ENCODE data around the gene ZNF652. TPM values are rescaled to one million over a fixed set of nuclear protein-coding genes. Genes with fewer than 3 reads are reported as not detected.
"Not testable (repeated sequence)": the region's sequence is repeated elsewhere in the genome, so short reads cannot be mapped to it uniquely, and the experiment has no call there.

Gene ZNF652
- total RNA-seq, 1 donor from 2014 or later: 4.3 TPM

DNA sequence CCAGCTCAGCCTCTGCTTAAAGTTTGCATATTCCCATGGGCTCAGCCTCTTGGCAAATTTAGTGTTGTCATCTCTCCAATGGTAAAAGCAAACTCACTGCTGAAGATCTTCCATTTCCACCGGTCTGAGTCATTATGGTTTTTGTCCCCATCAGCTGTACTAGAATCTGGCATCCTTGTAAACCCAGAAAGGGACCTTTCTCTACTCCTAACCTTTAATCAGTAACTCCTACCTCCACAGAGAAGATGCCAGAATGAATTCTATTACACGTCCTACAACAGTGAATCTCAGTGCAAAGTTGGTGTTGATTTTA, 45.8 kb downstream of the ZNF652 start:
- Mint-ChIP-seq H3K27me3 (ENCODE audit: low read depth) (peaks cover 1% of the 10 kb centered on the region), H3K27ac (no peak overlapping the region), H3K36me3 (ENCODE audit: low read depth) (peaks cover 17% of the 10 kb centered on the region), H3K4me3 (ENCODE audit: low read depth) (no peak overlapping the region), H3K9me3 (no peaks in the 10 kb centered on the region), H3K4me1 (ENCODE audit: low read depth) (peaks cover 20% of the 10 kb centered on the region)
- intact Hi-C loops (cut with micrococcal nuclease): no loop called here
- no peak for DNase-seq (ENCODE audit: low spot score)

GRCh38 chr17:49315551-49316257, 46.3 kb downstream of the ZNF652 start:
- peak; percentile 64 for DNase-seq (ENCODE audit: low spot score)
- peaks cover 1% of the 10 kb centered on the region for H3K27me3 Mint-ChIP-seq (ENCODE audit: low read depth)
- no peak overlapping the region for H3K27ac Mint-ChIP-seq
- peaks cover 18% of the 10 kb centered on the region for H3K4me1 Mint-ChIP-seq (ENCODE audit: low read depth)
- H3K4me3 Mint-ChIP-seq (ENCODE audit: low read depth): no peak overlapping the region
- H3K36me3 Mint-ChIP-seq (ENCODE audit: low read depth): peaks cover 17% of the 10 kb centered on the region
- H3K9me3 Mint-ChIP-seq: no peaks in the 10 kb centered on the region
- intact Hi-C loops (cut with micrococcal nuclease): loop anchor here (1.0 kb wide), 2 partner anchors 53 to 80 kb away; no protein-coding TSS in a partner anchor

GRCh38 chr17:49312722-49313121, 49.3 kb downstream of the ZNF652 start:
- no peaks in the 10 kb centered on the region for H3K9me3 Mint-ChIP-seq
- H3K36me3 Mint-ChIP-seq (ENCODE audit: low read depth): peaks cover 17% of the 10 kb centered on the region
- no peaks in the 10 kb centered on the region for H3K27me3 Mint-ChIP-seq (ENCODE audit: low read depth)
- intact Hi-C loops (cut with micrococcal nuclease): no loop called here
- no peak for DNase-seq (ENCODE audit: low spot score)
- no peak overlapping the region for H3K4me3 Mint-ChIP-seq (ENCODE audit: low read depth)
- H3K27ac Mint-ChIP-seq: no peak overlapping the region
- peaks cover 16% of the 10 kb centered on the region for H3K4me1 Mint-ChIP-seq (ENCODE audit: low read depth)

- H3K36me3 Mint-ChIP-seq (ENCODE audit: low read depth): peaks cover 9% of the 10 kb centered on the region
- H3K9me3 Mint-ChIP-seq: no peaks in the 10 kb centered on the region
- no peaks in the 10 kb centered on the region for H3K27me3 Mint-ChIP-seq (ENCODE audit: low read depth)
- no peaks in the 10 kb centered on the region for H3K4me1 Mint-ChIP-seq (ENCODE audit: low read depth)
- intact Hi-C loops (cut with micrococcal nuclease): no loop called here
- DNase-seq (ENCODE audit: low spot score): no peak
- no peak overlapping the region for H3K4me3 Mint-ChIP-seq (ENCODE audit: low read depth)
- no peak overlapping the region for H3K27ac Mint-ChIP-seq
Observed at GRCh38 chr17:49299996-49300395, 62.1 kb downstream of the ZNF652 start.

DNA sequence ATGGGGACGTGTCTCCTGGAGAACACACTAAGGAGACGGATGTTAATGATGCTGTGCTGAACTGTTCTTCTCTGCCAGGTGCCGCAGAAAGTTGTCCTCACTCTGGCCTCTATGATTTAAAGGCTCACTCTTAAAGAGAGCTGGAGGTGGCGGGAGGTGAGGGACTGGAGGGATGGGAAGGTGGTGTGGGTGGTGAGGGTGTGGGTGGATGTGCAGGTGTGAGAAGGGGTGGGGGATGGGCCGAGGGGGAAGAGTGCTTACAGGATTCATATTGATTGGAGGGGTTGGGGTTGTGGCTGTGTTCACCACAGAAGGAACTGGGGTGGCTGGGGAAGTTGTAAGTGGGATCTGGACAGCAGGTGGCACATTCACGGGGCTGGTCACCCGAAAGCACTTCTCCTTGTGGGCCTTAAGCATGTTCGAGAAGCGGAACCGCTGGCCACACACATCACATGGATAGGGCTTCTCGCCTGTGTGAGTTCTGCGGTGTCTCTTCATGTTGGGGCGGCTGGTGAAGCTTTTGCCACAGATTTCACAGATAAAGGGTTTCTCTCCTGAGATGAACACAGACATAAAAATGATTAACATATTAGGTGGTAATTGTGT, 63.6 kb downstream of the ZNF652 start:
- Mint-ChIP-seq H3K4me1 (ENCODE audit: low read depth) (no peaks in the 10 kb centered on the region), H3K27me3 (ENCODE audit: low read depth) (no peaks in the 10 kb centered on the region), H3K4me3 (ENCODE audit: low read depth) (no peak overlapping the region), H3K27ac (no peak overlapping the region), H3K9me3 (no peaks in the 10 kb centered on the region), H3K36me3 (ENCODE audit: low read depth) (peaks cover 9% of the 10 kb centered on the region)
- DNase-seq (ENCODE audit: low spot score): no peak
- intact Hi-C loops (cut with micrococcal nuclease): no loop called here

DNA sequence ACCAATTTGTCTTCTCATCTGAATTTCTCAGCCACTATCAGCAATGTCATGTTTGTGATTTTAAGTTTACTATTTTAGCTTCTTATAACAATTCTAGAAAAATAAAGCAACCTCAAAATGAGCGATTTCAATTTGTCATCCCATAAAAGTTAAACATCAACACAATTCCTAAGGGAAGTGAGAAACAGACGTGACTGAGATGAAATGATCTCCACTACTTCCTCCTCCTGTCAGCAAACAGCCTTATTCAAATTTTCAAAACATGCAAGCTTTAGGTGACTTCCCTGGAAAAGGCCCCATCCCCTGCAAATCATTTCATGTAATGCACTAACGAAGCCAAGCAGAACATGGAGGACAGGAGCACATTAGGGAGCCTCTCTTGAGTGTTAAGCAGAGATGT, 64.9 kb downstream of the ZNF652 start:
- intact Hi-C loops (cut with micrococcal nuclease): no loop called here
- Mint-ChIP-seq H3K36me3 (ENCODE audit: low read depth) (peaks cover 9% of the 10 kb centered on the region), H3K27ac (no peak overlapping the region)

GRCh38 chr17:49294122-49294521, 67.9 kb downstream of the ZNF652 start:
- Mint-ChIP-seq H3K36me3 (ENCODE audit: low read depth) (peaks cover 9% of the 10 kb centered on the region), H3K4me3 (ENCODE audit: low read depth) (no peak overlapping the region), H3K27ac (no peak overlapping the region), H3K9me3 (no peaks in the 10 kb centered on the region), H3K27me3 (ENCODE audit: low read depth) (no peaks in the 10 kb centered on the region), H3K4me1 (ENCODE audit: low read depth) (no peaks in the 10 kb centered on the region)
- intact Hi-C loops (cut with micrococcal nuclease): no loop called here
- no peak for DNase-seq (ENCODE audit: low spot score)

More for the DNA sequence above, 64.9 kb downstream of the ZNF652 start:
- no peaks in the 10 kb centered on the region for H3K9me3 Mint-ChIP-seq
- no peaks in the 10 kb centered on the region for H3K4me1 Mint-ChIP-seq (ENCODE audit: low read depth)
- DNase-seq (ENCODE audit: low spot score): no peak
- H3K27me3 Mint-ChIP-seq (ENCODE audit: low read depth): no peaks in the 10 kb centered on the region
- H3K4me3 Mint-ChIP-seq (ENCODE audit: low read depth): no peak overlapping the region

DNA sequence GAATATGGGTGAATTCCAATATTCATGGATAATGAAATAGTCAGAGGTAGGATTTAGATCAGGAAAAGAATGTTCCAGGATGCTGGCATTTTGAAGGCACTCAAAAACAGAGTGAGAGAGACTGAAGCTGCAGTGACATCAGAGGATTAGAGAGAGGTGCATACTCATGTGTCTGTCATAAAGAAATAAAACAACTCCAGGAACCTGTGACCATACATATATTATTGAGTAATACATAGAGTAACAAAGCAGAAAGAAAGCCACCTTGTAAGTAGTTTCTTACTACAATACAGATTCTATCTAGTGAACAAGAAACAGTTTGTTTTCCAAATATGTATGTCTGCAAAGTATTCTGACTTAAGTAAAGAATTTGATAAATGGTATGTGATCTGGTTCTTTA, 69.1 kb downstream of the ZNF652 start:
- no peaks in the 10 kb centered on the region for H3K4me1 Mint-ChIP-seq (ENCODE audit: low read depth)

DNA sequence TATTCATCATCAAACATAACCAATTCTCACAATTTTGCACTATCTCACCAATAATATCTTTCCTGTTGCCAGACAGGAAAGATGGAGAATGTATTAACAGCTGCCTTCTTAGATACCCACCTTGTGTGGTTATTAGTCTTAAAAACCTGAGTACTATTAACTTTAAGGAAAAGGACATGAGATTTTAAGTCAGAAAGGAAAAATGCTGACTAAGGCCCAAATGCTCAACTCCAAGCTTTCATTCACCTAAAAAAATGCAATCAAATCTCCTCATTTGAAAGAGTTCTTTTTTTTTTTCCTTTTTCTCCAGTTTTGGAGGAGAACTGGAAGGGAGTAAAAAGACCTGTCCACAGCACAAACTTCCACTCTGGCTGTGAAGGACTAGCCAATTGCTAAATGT, 70.1 kb downstream of the ZNF652 start:
- no peaks in the 10 kb centered on the region for H3K9me3 Mint-ChIP-seq
- intact Hi-C loops (cut with micrococcal nuclease): no loop called here
- no peaks in the 10 kb centered on the region for H3K4me1 Mint-ChIP-seq (ENCODE audit: low read depth)
- no peak overlapping the region for H3K27ac Mint-ChIP-seq
- no peak for DNase-seq (ENCODE audit: low spot score)
- H3K36me3 Mint-ChIP-seq (ENCODE audit: low read depth): no peaks in the 10 kb centered on the region
- no peak overlapping the region for H3K4me3 Mint-ChIP-seq (ENCODE audit: low read depth)
- no peaks in the 10 kb centered on the region for H3K27me3 Mint-ChIP-seq (ENCODE audit: low read depth)

More for the DNA sequence above, 69.1 kb downstream of the ZNF652 start:
- Mint-ChIP-seq H3K36me3 (ENCODE audit: low read depth) (peaks cover under 1% of the 10 kb centered on the region), H3K27ac (no peak overlapping the region), H3K4me3 (ENCODE audit: low read depth) (no peak overlapping the region), H3K27me3 (ENCODE audit: low read depth) (no peaks in the 10 kb centered on the region), H3K9me3 (no peaks in the 10 kb centered on the region)
- no peak for DNase-seq (ENCODE audit: low spot score)
- intact Hi-C loops (cut with micrococcal nuclease): no loop called here

DNA sequence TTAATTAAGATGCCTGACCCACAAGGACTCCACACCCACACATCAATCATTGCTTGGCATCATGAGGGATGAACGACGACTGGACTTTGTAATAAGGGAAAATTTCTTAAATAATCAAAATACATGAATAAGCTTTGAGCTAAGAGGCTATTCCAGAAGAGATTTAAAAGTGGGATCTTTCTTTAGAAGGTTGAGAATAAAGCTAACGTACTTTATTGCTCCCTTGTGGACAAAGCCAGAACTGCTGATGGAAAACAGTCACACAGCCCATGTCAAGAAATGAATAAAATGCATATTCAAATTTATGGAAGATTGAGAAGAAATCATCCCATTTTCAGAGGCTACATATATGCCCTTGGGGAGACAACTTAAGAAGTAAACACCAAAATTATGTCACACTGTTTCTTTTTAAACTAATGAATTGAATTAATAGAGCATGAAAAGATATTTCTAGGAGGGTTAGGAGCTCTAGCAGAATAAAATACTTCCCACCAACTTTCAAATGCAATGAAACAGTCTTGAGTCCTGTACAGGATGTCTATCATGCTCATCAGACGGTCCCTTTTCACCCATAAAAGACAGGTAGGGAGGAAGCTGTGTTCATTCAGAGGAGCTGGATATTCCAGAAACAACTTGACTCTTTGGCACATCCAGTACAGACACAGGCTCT, 71.2 kb downstream of the ZNF652 start:
- Mint-ChIP-seq H3K36me3 (ENCODE audit: low read depth) (no peaks in the 10 kb centered on the region), H3K27ac (no peak overlapping the region)
- intact Hi-C loops (cut with micrococcal nuclease): no loop called here

DNA sequence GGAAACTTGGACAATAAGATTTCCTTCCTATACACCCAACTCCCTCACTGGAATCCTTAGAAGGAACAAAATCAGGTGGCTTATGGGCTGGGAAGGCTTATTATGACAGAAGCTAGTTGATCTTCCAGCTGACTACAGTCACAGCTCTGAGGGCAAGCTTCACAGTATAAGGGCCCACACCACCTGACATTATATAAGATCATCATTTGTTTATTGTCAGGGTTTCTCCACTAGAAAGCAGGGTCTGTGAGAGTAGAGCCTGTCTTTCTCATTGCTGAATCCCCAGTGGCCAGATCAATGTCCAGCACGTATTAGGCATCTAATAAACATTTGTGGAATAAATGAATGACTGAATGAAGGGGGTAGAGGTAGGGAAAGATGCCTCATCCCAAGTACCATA, 73.7 kb downstream of the ZNF652 start:
- peaks cover 3% of the 10 kb centered on the region for H3K27me3 Mint-ChIP-seq (ENCODE audit: low read depth)
- no peak overlapping the region for H3K4me3 Mint-ChIP-seq (ENCODE audit: low read depth)
- no peaks in the 10 kb centered on the region for H3K36me3 Mint-ChIP-seq (ENCODE audit: low read depth)
- no peak overlapping the region for H3K27ac Mint-ChIP-seq
- H3K9me3 Mint-ChIP-seq: no peaks in the 10 kb centered on the region
- no peak for DNase-seq (ENCODE audit: low spot score)
- no peaks in the 10 kb centered on the region for H3K4me1 Mint-ChIP-seq (ENCODE audit: low read depth)
- intact Hi-C loops (cut with micrococcal nuclease): no loop called here

More for the DNA sequence above, 71.2 kb downstream of the ZNF652 start:
- H3K9me3 Mint-ChIP-seq: no peaks in the 10 kb centered on the region
- H3K4me3 Mint-ChIP-seq (ENCODE audit: low read depth): no peak overlapping the region
- H3K4me1 Mint-ChIP-seq (ENCODE audit: low read depth): no peaks in the 10 kb centered on the region
- no peak for DNase-seq (ENCODE audit: low spot score)
- H3K27me3 Mint-ChIP-seq (ENCODE audit: low read depth): no peaks in the 10 kb centered on the region

DNA sequence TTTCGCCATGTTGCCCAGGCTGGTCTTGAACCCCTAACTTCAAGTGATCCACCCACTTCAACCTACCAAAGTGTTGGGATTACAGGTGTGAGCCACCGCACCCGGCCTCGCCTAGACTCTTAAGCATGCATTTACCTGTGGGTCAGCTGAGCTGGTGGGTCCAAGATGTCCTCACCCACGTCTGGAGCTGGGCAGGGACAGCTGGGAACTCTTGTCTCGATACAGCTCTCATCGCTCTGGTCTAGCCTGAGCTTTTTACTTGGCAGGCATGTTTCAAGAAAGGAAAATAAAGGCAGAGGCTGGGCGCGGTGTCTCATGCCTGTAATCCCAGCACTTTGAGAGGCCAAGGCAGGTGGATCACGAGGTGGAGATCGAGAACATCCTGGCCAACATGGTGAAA, 74.6 kb downstream of the ZNF652 start:
- H3K9me3 Mint-ChIP-seq: no peaks in the 10 kb centered on the region
- no peaks in the 10 kb centered on the region for H3K36me3 Mint-ChIP-seq (ENCODE audit: low read depth)
- H3K27ac Mint-ChIP-seq: no peak overlapping the region
- no peaks in the 10 kb centered on the region for H3K4me1 Mint-ChIP-seq (ENCODE audit: low read depth)
- DNase-seq (ENCODE audit: low spot score): no peak
- H3K4me3 Mint-ChIP-seq (ENCODE audit: low read depth): no peak overlapping the region
- H3K27me3 Mint-ChIP-seq (ENCODE audit: low read depth): peaks cover 4% of the 10 kb centered on the region
- intact Hi-C loops (cut with micrococcal nuclease): no loop called here

DNA sequence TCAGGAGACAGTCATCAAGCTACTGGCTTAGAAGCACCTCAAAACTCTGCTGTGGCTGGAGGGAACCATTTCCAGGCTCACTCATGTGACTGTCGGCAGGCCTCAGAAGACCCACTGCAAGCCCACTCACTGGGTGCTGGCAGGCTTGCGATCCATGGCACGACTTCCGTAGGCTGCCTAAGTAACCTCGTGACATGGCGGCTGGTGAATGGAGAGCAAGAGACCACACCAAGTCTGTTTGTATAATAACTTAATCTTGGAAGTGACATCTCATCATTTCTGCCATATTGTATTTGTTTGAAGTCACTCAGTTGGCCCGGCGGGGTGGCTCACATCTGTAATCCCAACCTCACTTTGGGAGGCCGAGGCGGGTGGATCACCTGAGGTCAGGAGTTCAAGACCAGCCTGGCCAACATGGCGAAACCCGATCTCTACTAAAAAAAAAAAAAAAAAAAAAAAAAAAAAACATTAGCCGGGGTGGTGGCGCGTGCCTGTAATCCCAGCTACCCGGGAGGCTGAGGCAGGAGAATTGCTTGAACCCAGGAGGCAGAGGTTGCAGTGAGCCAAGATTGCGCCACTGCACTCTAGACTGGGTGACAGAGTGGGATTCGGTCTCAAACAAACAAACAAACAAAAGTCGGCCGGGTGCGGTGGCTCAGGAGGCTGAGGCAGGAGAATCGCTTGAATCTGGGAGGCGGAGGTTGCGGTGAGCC, 75.6 kb downstream of the ZNF652 start:
- not testable (repeated sequence) for H3K4me1 Mint-ChIP-seq (ENCODE audit: low read depth); H3K4me3 Mint-ChIP-seq (ENCODE audit: low read depth)

More for the DNA sequence above, 75.6 kb downstream of the ZNF652 start:
- intact Hi-C loops (cut with micrococcal nuclease); DNase-seq (ENCODE audit: low spot score); H3K27me3 Mint-ChIP-seq (ENCODE audit: low read depth); H3K9me3 Mint-ChIP-seq; H3K27ac Mint-ChIP-seq; H3K36me3 Mint-ChIP-seq (ENCODE audit: low read depth): not testable (repeated sequence)

Measured in activated T-helper 2 cell treated with anti-CD3 and anti-CD28 coated beads, Interferon-gamma antibody, Interleukin-2, Interleukin-4, amounts not matched to agents 10 μg/mL and 5 μg/mL and 100 μg/mL, durations not matched to agents 14 hours and 24 hours and 36 hours (primary cell).